SK-N-SH treated with all-trans-retinoic acid at 6 μM for 48 hours (cell line): ENCODE results near the gene LRP2.

Source experiments
- ATAC-seq: fragments of 200-7000 bp; cut with Tn5 transposase; 3 replicates; pipeline ENCODE4 v1.9.1; 2020; ENCODE audit warnings: mild to moderate bottlenecking, moderate library complexity
- ARNTL ChIP-seq: fragments of 450-650 bp; formaldehyde crosslinking; IDR thresholded peaks from 2 replicates; pipeline ENCODE4 v1.5.0; 2020; ENCODE audit warnings: low read depth, mild to moderate bottlenecking, moderate library complexity, borderline replicate concordance
- BACH2 ChIP-seq: fragments of 250-450 bp; sonication (Bioruptor Pico); IDR thresholded peaks from 2 replicates; pipeline ENCODE4 v1.9.0; 2021; ENCODE audit warnings: mild to moderate bottlenecking, borderline replicate concordance
- CREB5 ChIP-seq: fragments of 250-450 bp; sonication (Bioruptor Pico); IDR thresholded peaks from 2 replicates; pipeline ENCODE4 v1.5.1; 2020; ENCODE audit warnings: low read depth, mild to moderate bottlenecking, moderate library complexity
- CSDC2 ChIP-seq: fragments of 250-450 bp; sonication (Bioruptor Pico); IDR thresholded peaks from 2 replicates; pipeline ENCODE4 v1.5.0; 2020; ENCODE audit warnings: mild to moderate bottlenecking, moderate library complexity
- CSRNP3 ChIP-seq: fragments of 250-450 bp; sonication (Bioruptor Pico); IDR thresholded peaks from 2 replicates; pipeline ENCODE4 v1.5.1; 2021; ENCODE audit warnings: mild to moderate bottlenecking, moderate library complexity
- ESRRG ChIP-seq: fragments of 250-450 bp; sonication (Bioruptor Pico); IDR thresholded peaks from 2 replicates; pipeline ENCODE4 v1.6.1; 2021; ENCODE audit warnings: mild to moderate bottlenecking
- GLIS3 ChIP-seq: fragments of 250-450 bp; sonication (Bioruptor Pico); IDR thresholded peaks from 2 replicates; pipeline ENCODE4 v1.5.0; 2020; ENCODE audit warnings: mild to moderate bottlenecking, moderate library complexity
- ISL1 ChIP-seq: fragments of 250-450 bp; sonication (Bioruptor Pico); IDR thresholded peaks from 2 replicates; pipeline ENCODE4 v2.1.2; 2022; ENCODE audit warnings: mild to moderate bottlenecking, moderate library complexity
- OSR1 ChIP-seq: fragments of 250-450 bp; sonication (Bioruptor Pico); IDR thresholded peaks from 2 replicates; pipeline ENCODE4 v1.8.0; 2022; ENCODE audit warnings: moderate library complexity, mild to moderate bottlenecking, inconsistent platforms
- POU6F1 ChIP-seq: fragments of 250-450 bp; sonication (Bioruptor Pico); IDR thresholded peaks from 2 replicates; pipeline ENCODE4 v1.8.0; 2021; ENCODE audit warnings: low read depth, mild to moderate bottlenecking, moderate library complexity, borderline replicate concordance
- PPARA ChIP-seq: fragments of 250-450 bp; sonication (Bioruptor Pico); IDR thresholded peaks from 2 replicates; pipeline ENCODE4 v1.5.0; 2020; ENCODE audit warnings: mild to moderate bottlenecking, borderline replicate concordance
- RARB ChIP-seq: fragments of 250-450 bp; sonication (Bioruptor Pico); IDR thresholded peaks from 2 replicates; pipeline ENCODE4 v1.8.0; 2021; ENCODE audit warnings: mild to moderate bottlenecking, moderate library complexity
- TCF4 ChIP-seq: fragments of 250-450 bp; sonication (Bioruptor Pico); IDR thresholded peaks from 2 replicates; pipeline ENCODE4 v1.8.0; 2021; ENCODE audit warnings: mild to moderate bottlenecking, moderate library complexity, borderline replicate concordance
- TOX ChIP-seq: fragments of 250-450 bp; sonication (Bioruptor Pico); IDR thresholded peaks from 2 replicates; pipeline ENCODE4 v1.8.0; 2021; ENCODE audit warnings: mild to moderate bottlenecking, moderate library complexity, borderline replicate concordance
- ZC3H10 ChIP-seq: fragments of 250-450 bp; sonication (Bioruptor Pico); IDR thresholded peaks from 2 replicates; pipeline ENCODE4 v1.5.1; 2021; ENCODE audit warnings: mild to moderate bottlenecking, moderate library complexity
- ZFP3 ChIP-seq: fragments of 250-450 bp; sonication (Bioruptor Pico); IDR thresholded peaks from 2 replicates; pipeline ENCODE4 v1.5.0; 2020; ENCODE audit warnings: mild to moderate bottlenecking, moderate library complexity
- ZFP30 ChIP-seq: fragments of 450-650 bp; formaldehyde crosslinking; IDR thresholded peaks from 2 replicates; pipeline ENCODE4 v1.5.0; 2022; ENCODE audit warnings: mild to moderate bottlenecking, moderate library complexity
- ZNF565 ChIP-seq: fragments of 450-650 bp; formaldehyde crosslinking; conservative IDR thresholded peaks from 2 replicates; pipeline ENCODE4 v1.5.0; 2020; ENCODE audit warnings: low read depth, mild to moderate bottlenecking, moderate library complexity
- ZNF70 ChIP-seq: fragments of 450-650 bp; formaldehyde crosslinking; IDR thresholded peaks from 2 replicates; pipeline ENCODE4 v1.5.0; 2020; ENCODE audit warnings: mild to moderate bottlenecking, moderate library complexity
- ZNF8 ChIP-seq: fragments of 450-650 bp; formaldehyde crosslinking; IDR thresholded peaks from 2 replicates; pipeline ENCODE4 v1.5.0; 2020; ENCODE audit warnings: mild to moderate bottlenecking, moderate library complexity
- TF ChIP-seq, protein P1 (sequence below): fragments of 250-450 bp; sonication (Bioruptor Pico); IDR thresholded peaks from 2 replicates; pipeline ENCODE4 v1.5.0; 2020; ENCODE audit warnings: mild to moderate bottlenecking, moderate library complexity
- TF ChIP-seq, protein P2 (sequence below): fragments of 250-450 bp; sonication (Bioruptor Pico); IDR thresholded peaks from 2 replicates; pipeline ENCODE4 v1.8.0; 2020; ENCODE audit warnings: mild to moderate bottlenecking, moderate library complexity, borderline replicate concordance

LRP2 gene

DNA sequence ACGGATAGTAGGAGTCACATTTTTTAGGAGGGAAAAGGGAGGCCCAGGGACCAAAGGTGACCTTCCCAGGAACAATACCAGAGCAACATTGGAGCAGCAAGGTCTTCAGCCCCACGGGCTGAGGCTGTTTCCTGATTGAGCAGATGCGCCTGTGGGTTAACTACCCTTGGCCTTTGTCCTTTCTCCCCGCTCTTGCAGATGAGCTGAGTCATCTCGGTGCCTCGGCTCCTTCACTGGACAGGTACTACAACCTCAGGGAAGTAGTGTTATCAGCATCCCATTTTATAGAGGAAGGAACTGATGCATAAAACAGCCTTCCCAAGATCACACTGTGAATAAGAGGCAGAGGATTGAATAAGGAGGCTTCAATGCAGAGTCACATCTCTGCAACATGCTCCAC lies 249.5 kb downstream of the LRP2 start:
- ATAC-seq, result no peak
- TF ChIP-seq CREB5 (CRISPR knock-in tag) (no peak), ARNTL (no peak), BACH2 (no peak), ISL1 (CRISPR knock-in tag) (no peak), TOX (CRISPR knock-in tag) (no peak), ZC3H10 (CRISPR knock-in tag) (no peak), TCF4 (CRISPR knock-in tag) (no peak), GLIS3 (no peak), ZFP3 (CRISPR knock-in tag) (no peak), ESRRG (no peak), RARB (CRISPR knock-in tag) (no peak), PPARA (no peak), POU6F1 (CRISPR knock-in tag) (no peak), CSRNP3 (CRISPR knock-in tag) (no peak), ZNF70 (no peak), CSDC2 (CRISPR knock-in tag) (no peak)
- TF ChIP-seq, protein P1, sequence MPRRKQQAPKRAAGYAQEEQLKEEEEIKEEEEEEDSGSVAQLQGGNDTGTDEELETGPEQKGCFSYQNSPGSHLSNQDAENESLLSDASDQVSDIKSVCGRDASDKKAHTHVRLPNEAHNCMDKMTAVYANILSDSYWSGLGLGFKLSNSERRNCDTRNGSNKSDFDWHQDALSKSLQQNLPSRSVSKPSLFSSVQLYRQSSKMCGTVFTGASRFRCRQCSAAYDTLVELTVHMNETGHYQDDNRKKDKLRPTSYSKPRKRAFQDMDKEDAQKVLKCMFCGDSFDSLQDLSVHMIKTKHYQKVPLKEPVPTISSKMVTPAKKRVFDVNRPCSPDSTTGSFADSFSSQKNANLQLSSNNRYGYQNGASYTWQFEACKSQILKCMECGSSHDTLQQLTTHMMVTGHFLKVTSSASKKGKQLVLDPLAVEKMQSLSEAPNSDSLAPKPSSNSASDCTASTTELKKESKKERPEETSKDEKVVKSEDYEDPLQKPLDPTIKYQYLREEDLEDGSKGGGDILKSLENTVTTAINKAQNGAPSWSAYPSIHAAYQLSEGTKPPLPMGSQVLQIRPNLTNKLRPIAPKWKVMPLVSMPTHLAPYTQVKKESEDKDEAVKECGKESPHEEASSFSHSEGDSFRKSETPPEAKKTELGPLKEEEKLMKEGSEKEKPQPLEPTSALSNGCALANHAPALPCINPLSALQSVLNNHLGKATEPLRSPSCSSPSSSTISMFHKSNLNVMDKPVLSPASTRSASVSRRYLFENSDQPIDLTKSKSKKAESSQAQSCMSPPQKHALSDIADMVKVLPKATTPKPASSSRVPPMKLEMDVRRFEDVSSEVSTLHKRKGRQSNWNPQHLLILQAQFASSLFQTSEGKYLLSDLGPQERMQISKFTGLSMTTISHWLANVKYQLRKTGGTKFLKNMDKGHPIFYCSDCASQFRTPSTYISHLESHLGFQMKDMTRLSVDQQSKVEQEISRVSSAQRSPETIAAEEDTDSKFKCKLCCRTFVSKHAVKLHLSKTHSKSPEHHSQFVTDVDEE (CRISPR knock-in tag), result no peak
- TF ChIP-seq, protein P2, sequence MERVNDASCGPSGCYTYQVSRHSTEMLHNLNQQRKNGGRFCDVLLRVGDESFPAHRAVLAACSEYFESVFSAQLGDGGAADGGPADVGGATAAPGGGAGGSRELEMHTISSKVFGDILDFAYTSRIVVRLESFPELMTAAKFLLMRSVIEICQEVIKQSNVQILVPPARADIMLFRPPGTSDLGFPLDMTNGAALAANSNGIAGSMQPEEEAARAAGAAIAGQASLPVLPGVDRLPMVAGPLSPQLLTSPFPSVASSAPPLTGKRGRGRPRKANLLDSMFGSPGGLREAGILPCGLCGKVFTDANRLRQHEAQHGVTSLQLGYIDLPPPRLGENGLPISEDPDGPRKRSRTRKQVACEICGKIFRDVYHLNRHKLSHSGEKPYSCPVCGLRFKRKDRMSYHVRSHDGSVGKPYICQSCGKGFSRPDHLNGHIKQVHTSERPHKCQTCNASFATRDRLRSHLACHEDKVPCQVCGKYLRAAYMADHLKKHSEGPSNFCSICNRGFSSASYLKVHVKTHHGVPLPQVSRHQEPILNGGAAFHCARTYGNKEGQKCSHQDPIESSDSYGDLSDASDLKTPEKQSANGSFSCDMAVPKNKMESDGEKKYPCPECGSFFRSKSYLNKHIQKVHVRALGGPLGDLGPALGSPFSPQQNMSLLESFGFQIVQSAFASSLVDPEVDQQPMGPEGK (CRISPR knock-in tag), result no peak
- TF ChIP-seq, all 23 proteins: peak for 0

GRCh38 chr2:169110916-169111315 lies 251.4 kb downstream of the LRP2 start:
- TF ChIP-seq POU6F1 (CRISPR knock-in tag) (no peak), ESRRG (no peak), OSR1 (CRISPR knock-in tag) (no peak), ZNF565 (CRISPR knock-in tag) (no peak), CSDC2 (CRISPR knock-in tag) (no peak), ZNF8 (CRISPR knock-in tag) (no peak), RARB (CRISPR knock-in tag) (no peak), BACH2 (no peak), ZFP30 (CRISPR knock-in tag) (no peak), TCF4 (CRISPR knock-in tag) (no peak), ZC3H10 (CRISPR knock-in tag) (no peak), CSRNP3 (CRISPR knock-in tag) (no peak), TOX (CRISPR knock-in tag) (no peak), ISL1 (CRISPR knock-in tag) (no peak), ZNF70 (no peak)
- TF ChIP-seq, protein P1 (CRISPR knock-in tag), result no peak
- ATAC-seq, result no peak
